Kidney epithelial cell (primary cell): ENCODE measurements around the gene PSTK. TPM values are rescaled to one million over a fixed set of nuclear protein-coding genes. Genes with fewer than 3 reads are reported as not detected.

Source experiments
- DNase-seq: peaks from one replicate; pipeline ENCODE4 v3.0.0-alpha.2; 2010; ENCODE audit warnings: low read depth
- H3K27me3 ChIP-seq: 2 replicates; pipeline ENCODE4 v1.6.0; 2011; ENCODE audit warnings: low read length; ENCODE audit not compliant: control insufficient read depth, insufficient read depth
- H3K36me3 ChIP-seq: 2 replicates; pipeline ENCODE4 v1.5.1; 2011; ENCODE audit warnings: low read length; ENCODE audit not compliant: control insufficient read depth, insufficient read depth
- H3K4me3 ChIP-seq: 2 replicates; pipeline ENCODE4 v1.5.1; 2011; ENCODE audit warnings: low read depth, mild to moderate bottlenecking, control low read depth, low read length
- total RNA-seq: library from RNA; depleted of rRNA; stranded (reverse); fragments of >200 nt; gene quantifications from 2 replicates; pipeline ENCODE4 v1.2.3, GENCODE V29; 2015
- TF ChIP-seq, protein P1 (sequence below): IDR thresholded peaks from 2 replicates; pipeline ENCODE4 v1.5.1; 2011; ENCODE audit warnings: mild to moderate bottlenecking, moderate library complexity, low read length, control low read depth, inconsistent platforms; ENCODE audit not compliant: insufficient read depth, poor library complexity, severe bottlenecking

Gene PSTK
- total RNA-seq, 1 donor from 2014 or later = 11.4 TPM

- TF ChIP-seq, protein P1, sequence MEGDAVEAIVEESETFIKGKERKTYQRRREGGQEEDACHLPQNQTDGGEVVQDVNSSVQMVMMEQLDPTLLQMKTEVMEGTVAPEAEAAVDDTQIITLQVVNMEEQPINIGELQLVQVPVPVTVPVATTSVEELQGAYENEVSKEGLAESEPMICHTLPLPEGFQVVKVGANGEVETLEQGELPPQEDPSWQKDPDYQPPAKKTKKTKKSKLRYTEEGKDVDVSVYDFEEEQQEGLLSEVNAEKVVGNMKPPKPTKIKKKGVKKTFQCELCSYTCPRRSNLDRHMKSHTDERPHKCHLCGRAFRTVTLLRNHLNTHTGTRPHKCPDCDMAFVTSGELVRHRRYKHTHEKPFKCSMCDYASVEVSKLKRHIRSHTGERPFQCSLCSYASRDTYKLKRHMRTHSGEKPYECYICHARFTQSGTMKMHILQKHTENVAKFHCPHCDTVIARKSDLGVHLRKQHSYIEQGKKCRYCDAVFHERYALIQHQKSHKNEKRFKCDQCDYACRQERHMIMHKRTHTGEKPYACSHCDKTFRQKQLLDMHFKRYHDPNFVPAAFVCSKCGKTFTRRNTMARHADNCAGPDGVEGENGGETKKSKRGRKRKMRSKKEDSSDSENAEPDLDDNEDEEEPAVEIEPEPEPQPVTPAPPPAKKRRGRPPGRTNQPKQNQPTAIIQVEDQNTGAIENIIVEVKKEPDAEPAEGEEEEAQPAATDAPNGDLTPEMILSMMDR = no peak
Observed at GRCh38 chr10:123011987-123012386, 31.8 kb downstream of the PSTK start.

DNA sequence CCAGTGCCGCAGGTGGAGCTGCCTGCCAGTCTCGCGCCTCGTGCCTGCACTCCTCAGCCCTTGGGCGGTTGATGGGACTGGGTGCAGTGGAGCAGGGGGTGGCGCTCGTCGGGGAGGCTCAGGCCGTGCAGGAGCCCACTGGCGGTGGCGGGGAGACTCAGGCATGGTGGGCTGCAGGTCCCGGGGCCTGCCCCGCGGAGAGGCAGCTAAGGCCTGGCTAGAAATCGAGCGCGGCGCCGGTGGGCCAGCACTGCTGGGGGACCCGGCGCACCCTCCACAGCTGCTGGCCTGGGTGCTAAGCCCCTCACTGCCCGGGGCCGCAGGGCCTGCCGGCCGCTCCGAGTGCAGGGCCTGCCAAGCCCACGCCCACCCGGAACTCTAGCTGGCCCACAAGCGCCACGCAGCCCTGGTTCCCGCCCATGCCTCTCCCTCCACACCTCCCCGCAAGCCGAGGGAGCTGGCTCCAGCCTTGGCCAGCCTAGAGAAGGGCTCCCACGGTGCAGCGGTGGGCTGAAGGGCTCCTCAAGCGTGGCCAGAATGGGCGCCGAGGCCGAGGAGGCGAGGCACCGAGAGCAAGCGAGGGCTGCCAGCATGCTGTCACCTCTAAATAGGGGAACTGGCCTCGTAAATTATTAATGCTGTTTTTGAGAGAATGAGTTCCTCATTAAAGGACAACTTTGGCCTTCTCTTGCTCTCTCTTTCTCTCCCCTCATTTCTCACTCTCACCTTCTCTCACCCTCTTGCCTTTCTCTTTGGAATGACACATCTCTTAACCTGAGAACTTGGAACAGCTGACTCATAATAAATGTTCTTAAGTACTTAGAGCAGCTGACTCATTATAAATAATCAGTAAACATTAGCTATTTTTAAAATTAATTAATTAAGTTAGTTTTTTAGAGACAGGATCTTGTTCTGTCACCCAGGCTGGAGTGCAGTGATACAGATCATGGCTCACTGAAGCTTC, 33.5 kb downstream of the PSTK start:
- TF ChIP-seq, protein P1 = no peak

More at GRCh38 chr10:123011987-123012386, 31.8 kb downstream of the PSTK start:
- no peak overlapping the region for H3K4me3 ChIP-seq
- H3K27me3 ChIP-seq = no peaks in the 10 kb centered on the region
- DNase-seq = no peak
- H3K36me3 ChIP-seq = no peaks in the 10 kb centered on the region

DNA sequence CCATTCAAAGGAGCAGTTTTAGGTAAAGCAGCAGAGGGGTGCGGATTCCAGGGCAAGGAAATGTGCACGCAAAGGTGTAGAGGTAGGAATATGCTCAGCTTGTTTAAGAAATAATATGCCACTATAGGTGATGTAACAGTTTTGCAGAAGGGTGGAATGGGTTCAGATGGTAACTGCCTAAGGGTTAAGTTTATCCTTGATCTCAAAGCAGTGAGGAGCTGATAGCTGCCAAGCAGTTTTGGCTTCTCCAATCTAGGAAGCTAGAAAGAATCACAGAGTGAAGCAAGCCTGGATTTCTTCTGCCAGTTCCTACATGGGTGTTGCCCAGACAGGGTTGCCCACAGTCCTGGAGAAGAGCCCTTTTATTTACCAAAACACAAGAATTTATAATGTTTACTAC, 34.6 kb downstream of the PSTK start:
- H3K27me3 ChIP-seq = no peaks in the 10 kb centered on the region
- no peak overlapping the region for H3K4me3 ChIP-seq
- DNase-seq = no peak
- TF ChIP-seq, protein P1 = no peak
- H3K36me3 ChIP-seq = no peaks in the 10 kb centered on the region

More for the DNA sequence above, 33.5 kb downstream of the PSTK start:
- no peak overlapping the region for H3K4me3 ChIP-seq
- DNase-seq = no peak
- no peaks in the 10 kb centered on the region for H3K27me3 ChIP-seq
- no peaks in the 10 kb centered on the region for H3K36me3 ChIP-seq

DNA sequence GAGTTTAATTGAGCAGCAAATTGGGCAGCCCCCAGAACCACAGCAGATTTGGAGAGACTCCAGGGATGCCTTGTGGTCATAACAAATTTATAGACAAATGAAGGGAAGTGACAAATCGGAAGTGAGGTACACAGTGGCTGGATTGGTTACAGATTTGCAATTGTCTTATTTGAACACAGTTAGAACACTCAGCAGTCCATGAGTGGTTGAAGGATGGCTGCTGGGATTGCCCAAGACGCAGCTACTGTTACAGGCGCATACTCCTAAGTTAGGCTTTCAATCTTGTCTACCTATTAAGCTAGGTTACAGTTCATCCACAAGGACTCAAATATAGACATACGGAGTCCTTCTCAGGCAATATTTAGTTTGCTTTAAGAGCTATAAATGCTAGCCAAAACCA, 36.0 kb downstream of the PSTK start:
- no peak overlapping the region for H3K4me3 ChIP-seq
- no peaks in the 10 kb centered on the region for H3K27me3 ChIP-seq
- no peak for DNase-seq
- TF ChIP-seq, protein P1 = no peak
- H3K36me3 ChIP-seq = no peaks in the 10 kb centered on the region

- H3K36me3 ChIP-seq = no peaks in the 10 kb centered on the region
- DNase-seq = no peak
- no peak overlapping the region for H3K4me3 ChIP-seq
- H3K27me3 ChIP-seq = no peaks in the 10 kb centered on the region
- TF ChIP-seq, protein P1 = no peak
Observed at GRCh38 chr10:123017421-123018165, 37.4 kb downstream of the PSTK start.
